Activated naive CD4-positive, alpha-beta T cell treated with anti-CD3 and anti-CD28 coated beads, Interleukin-2, amount 50 U/mL, for 72 hours (primary cell): ENCODE data around the gene PLEKHN1. TPM values are rescaled to one million over a fixed set of nuclear protein-coding genes. Genes with fewer than 3 reads are reported as not detected.

Source experiments
- total RNA-seq, 2 donors: library from RNA; stranded (reverse); gene quantifications; one replicate each; pipeline ENCODE4 v1.2.3, GENCODE V29; 2022

Gene PLEKHN1
- total RNA-seq, 2 donors from 2014 or later, result 1.9 to 5.0 TPM

Other genes with a start within 250 kb of the PLEKHN1 start
- not detected for gene SAMD11, start 42.6 kb upstream of the PLEKHN1 start, total RNA-seq
- gene NOC2L, start 7.2 kb upstream of the PLEKHN1 start, total RNA-seq, result 100 to 1,000 TPM in 1 of 2 donors, 10 to 100 TPM in 1; 66.3 to 112 TPM
- 10 to 100 TPM; 19.9 to 26.1 TPM for gene KLHL17, start 5.9 kb upstream of the PLEKHN1 start, total RNA-seq
- gene PERM1, start 15.6 kb downstream of the PLEKHN1 start, total RNA-seq, result not detected
- gene HES4, start 33.6 kb downstream of the PLEKHN1 start, total RNA-seq, result 1 to 10 TPM; 3.2 to 4.4 TPM
- 10 to 100 TPM; 91.6 to 97.5 TPM for gene ISG15, start 47.0 kb downstream of the PLEKHN1 start, total RNA-seq
- gene AGRN, start 53.6 kb downstream of the PLEKHN1 start, total RNA-seq, result 10 to 100 TPM; 44.5 to 79.9 TPM
- not detected for gene RNF223, start 107.8 kb downstream of the PLEKHN1 start, total RNA-seq
- gene C1orf159, start 149.6 kb downstream of the PLEKHN1 start, total RNA-seq, result 10 to 100 TPM; 20.7 to 21.2 TPM
- not detected for gene TTLL10, start 207.4 kb downstream of the PLEKHN1 start, total RNA-seq
- gene TNFRSF18, start 240.1 kb downstream of the PLEKHN1 start, total RNA-seq, result 100 to 1,000 TPM in 1 of 2 donors, 10 to 100 TPM in 1; 43.6 to 250 TPM
- gene TNFRSF4, start 247.7 kb downstream of the PLEKHN1 start, total RNA-seq, result 100 to 1,000 TPM; 166 to 176 TPM